HFFc6 (cell line): ENCODE results near the gene NAGA. TPM values are rescaled to one million over a fixed set of nuclear protein-coding genes. Genes with fewer than 3 reads are reported as not detected.
A peak's percentile ranks its signal among the peaks of the same experiment; 100 is the strongest.
"Not testable (repeated sequence)": the region's sequence is repeated elsewhere in the genome, so short reads cannot be mapped to it uniquely, and the experiment has no call there.

ENCODE experiments used
- DNase-seq: peaks from one replicate; pipeline ENCODE4 v3.0.0-alpha.2; 2018
- H3K27ac Mint-ChIP-seq: 2 replicates; pipeline ENCODE4 v1.8.0; 2020; ENCODE audit warnings: mild to moderate bottlenecking, mixed read lengths
- H3K27me3 Mint-ChIP-seq: 2 replicates; pipeline ENCODE4 v1.8.0; 2021; ENCODE audit warnings: mild to moderate bottlenecking, moderate library complexity, mixed read lengths; ENCODE audit not compliant: insufficient read depth
- H3K36me3 Mint-ChIP-seq: 2 replicates; pipeline ENCODE4 v1.8.0; 2021; ENCODE audit warnings: low read depth, mixed read lengths
- H3K4me1 Mint-ChIP-seq: 2 replicates; pipeline ENCODE4 v1.8.0; 2020; ENCODE audit warnings: low read depth, mixed read lengths
- H3K4me3 Mint-ChIP-seq: 2 replicates; pipeline ENCODE4 v1.8.0; 2020; ENCODE audit warnings: mild to moderate bottlenecking, moderate library complexity, mixed read lengths
- H3K9me3 Mint-ChIP-seq: 2 replicates; pipeline ENCODE4 v1.8.0; 2020; ENCODE audit warnings: mild to moderate bottlenecking, mixed read lengths
- total RNA-seq, 6 experiments: library from RNA; stranded (reverse); fragmentation: NEBNext Ultra II Directional; extraction: Animal tissue kit (Norgen Biotek cat#: 25700); gene quantifications; 2 replicates in 1 of 6; 3 replicates in 5 of 6; pipeline ENCODE4 v1.2.3, GENCODE V29; 2021
- TF ChIP-seq, protein P1 (sequence below): fragments of 200-600 bp; sonication (generic); IDR thresholded peaks from 2 replicates; pipeline ENCODE4 v1.5.0; 2021; ENCODE audit warnings: antibody characterized with exemption, mild to moderate bottlenecking

The NAGA gene
- total RNA-seq, 6 experiments from 2014 or later = 19.5 to 24.4 (median 21.7) TPM

- TF ChIP-seq, protein P1, sequence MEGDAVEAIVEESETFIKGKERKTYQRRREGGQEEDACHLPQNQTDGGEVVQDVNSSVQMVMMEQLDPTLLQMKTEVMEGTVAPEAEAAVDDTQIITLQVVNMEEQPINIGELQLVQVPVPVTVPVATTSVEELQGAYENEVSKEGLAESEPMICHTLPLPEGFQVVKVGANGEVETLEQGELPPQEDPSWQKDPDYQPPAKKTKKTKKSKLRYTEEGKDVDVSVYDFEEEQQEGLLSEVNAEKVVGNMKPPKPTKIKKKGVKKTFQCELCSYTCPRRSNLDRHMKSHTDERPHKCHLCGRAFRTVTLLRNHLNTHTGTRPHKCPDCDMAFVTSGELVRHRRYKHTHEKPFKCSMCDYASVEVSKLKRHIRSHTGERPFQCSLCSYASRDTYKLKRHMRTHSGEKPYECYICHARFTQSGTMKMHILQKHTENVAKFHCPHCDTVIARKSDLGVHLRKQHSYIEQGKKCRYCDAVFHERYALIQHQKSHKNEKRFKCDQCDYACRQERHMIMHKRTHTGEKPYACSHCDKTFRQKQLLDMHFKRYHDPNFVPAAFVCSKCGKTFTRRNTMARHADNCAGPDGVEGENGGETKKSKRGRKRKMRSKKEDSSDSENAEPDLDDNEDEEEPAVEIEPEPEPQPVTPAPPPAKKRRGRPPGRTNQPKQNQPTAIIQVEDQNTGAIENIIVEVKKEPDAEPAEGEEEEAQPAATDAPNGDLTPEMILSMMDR = peak; percentile 77
- Mint-ChIP-seq H3K4me1 (peaks cover 49% of the 10 kb centered on the region), H3K27ac (peak within 1 kb of the TSS; percentile 86), H3K4me3 (peak within 1 kb of the TSS; percentile 76), H3K9me3 (no peaks in the 10 kb centered on the region), H3K36me3 (peaks cover 10% of the 10 kb centered on the region), H3K27me3 (peaks cover 2% of the 10 kb centered on the region)
- no peak for DNase-seq
Measured at GRCh38 chr22:42074132-42074811, 3.7 kb upstream of the NAGA start, which contains the start of gene PHETA2. Gene PHETA2, plus strand, starts transcription at chr22:42074248. Its CDS starts 3,046 bp downstream, at chr22:42077294.

DNA sequence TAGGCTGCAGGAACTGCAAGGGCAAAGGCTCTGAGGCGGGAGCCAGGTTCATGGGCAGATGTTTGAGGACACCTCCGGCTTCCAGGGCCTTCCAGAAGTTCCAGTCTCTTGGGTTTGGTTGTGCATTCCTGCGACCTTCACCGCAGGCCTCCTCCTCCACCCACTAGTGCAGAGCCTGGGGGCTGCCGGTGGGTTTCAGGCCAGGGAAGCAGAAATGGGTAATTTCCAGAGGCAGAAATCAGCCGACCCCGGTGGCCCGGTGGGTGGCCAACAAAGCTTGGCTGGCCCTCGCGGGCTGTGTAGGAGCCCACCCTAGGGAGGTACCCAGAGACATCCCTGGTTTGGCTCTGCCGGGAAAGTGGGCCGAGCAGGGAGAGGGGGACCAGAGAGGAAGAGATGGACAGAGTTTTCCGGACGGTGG, 3.0 kb upstream of the NAGA start:
- H3K27me3 Mint-ChIP-seq = peaks cover 2% of the 10 kb centered on the region
- peak overlapping the region; percentile 76 for H3K4me3 Mint-ChIP-seq
- no peak for DNase-seq
- H3K27ac Mint-ChIP-seq = peak overlapping the region; percentile 78
- peaks cover 10% of the 10 kb centered on the region for H3K36me3 Mint-ChIP-seq
- H3K9me3 Mint-ChIP-seq = no peaks in the 10 kb centered on the region
- TF ChIP-seq, protein P1 = no peak
- peaks cover 43% of the 10 kb centered on the region for H3K4me1 Mint-ChIP-seq

DNA sequence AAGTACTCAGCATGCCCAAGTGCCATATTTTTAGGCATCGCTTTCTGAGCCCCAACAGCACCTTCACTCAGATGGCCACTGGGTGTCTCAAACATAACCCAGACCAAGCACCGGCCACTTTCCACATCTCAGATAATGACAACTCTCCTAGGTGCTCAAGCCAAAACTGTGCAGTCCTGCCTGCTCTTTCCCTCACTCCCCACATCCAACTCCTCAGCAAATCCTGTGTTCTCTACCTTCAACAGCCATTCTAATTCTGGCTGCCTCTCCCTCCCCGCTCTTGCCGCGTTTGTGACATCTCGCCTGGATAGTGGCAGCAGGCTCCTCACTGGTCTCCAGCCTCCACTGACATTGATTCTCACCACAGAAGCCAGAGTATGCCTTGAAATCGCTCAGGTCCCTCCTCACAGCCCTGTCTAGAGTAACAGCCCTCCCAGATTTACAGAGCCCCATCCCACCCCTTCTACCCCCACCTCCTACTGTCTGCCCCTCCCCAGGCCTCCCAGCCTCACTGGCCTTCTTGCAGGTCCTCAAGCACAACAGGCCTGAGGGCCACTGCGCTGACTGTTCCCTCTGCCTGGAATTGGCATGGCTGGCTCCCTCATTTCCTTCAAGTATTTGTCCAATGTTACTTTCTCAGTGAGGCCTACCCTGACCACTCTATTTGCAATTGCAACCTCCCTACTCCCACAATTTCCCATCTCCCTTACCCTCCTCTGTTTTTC, 2.2 kb upstream of the NAGA start:
- no peaks in the 10 kb centered on the region for H3K9me3 Mint-ChIP-seq
- H3K27me3 Mint-ChIP-seq = peaks cover 2% of the 10 kb centered on the region
- peak overlapping the region; percentile 78 for H3K27ac Mint-ChIP-seq
- TF ChIP-seq, protein P1 = peak; percentile 44
- no peak for DNase-seq
- peak overlapping the region; percentile 76; the same call in 1 of the 2 replicates for H3K4me3 Mint-ChIP-seq
- peaks cover 10% of the 10 kb centered on the region for H3K36me3 Mint-ChIP-seq
- H3K4me1 Mint-ChIP-seq = peaks cover 42% of the 10 kb centered on the region

- DNase-seq = not testable (repeated sequence)
Measured at GRCh38 chr22:42071508-42071907, 896 bp upstream of the NAGA start.

GRCh38 chr22:42069801-42070516, 653 bp downstream of the NAGA start:
- Mint-ChIP-seq H3K4me1 (peaks cover 32% of the 10 kb centered on the region), H3K9me3 (no peaks in the 10 kb centered on the region), H3K36me3 (peaks cover 2% of the 10 kb centered on the region; the same call in 1 of the 2 replicates), H3K4me3 (peak overlapping the region; percentile 93), H3K27me3 (peaks cover 2% of the 10 kb centered on the region), H3K27ac (peak overlapping the region; percentile 93)
- no peak for DNase-seq
- TF ChIP-seq, protein P1 = no peak

More at GRCh38 chr22:42071508-42071907, 896 bp upstream of the NAGA start:
- H3K27me3 Mint-ChIP-seq, H3K9me3 Mint-ChIP-seq: not testable (repeated sequence)
- Mint-ChIP-seq H3K4me3 (peak overlapping the region; percentile 93), H3K36me3 (peaks cover 10% of the 10 kb centered on the region), H3K4me1 (peaks cover 42% of the 10 kb centered on the region), H3K27ac (peak overlapping the region; percentile 93)
